HG03039 (cell line): ENCODE measurements around the gene PLXNA4.

Source experiments
- ATAC-seq: cut with Tn5 transposase; IDR thresholded peaks from one replicate; pipeline ENCODE4 v1.9.1; 2021; ENCODE audit warnings: mild to moderate bottlenecking, moderate library complexity; ENCODE audit not compliant: unreplicated experiment

PLXNA4 gene

DNA sequence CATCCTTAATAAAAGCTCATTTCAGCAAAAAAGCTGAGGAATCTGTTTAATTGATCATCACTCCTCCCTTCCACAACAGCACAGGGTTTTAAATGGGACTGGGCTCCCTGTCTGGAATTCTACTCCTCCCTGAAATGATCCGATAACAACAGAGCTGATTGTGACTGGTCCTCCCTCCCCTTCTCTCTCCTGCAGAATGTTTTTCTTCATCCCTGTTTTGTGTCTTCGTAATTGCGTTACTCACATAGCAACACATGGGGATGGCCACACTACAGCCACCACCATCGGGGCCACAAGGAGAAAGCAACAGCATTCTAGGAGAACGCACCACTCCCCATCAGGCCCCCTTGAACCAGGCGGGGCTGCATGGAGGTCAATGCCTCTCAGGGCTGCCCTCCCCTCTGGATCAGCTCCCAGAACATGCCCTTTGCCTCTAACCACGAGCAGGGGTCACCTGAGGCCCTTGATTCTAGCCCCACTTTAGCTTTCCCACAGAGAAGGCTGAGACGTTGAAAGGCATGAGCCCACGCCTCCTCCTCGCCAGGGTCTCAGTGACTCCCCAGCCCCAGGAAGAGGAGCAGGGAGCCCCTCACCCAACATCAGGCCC lies 152.6 kb downstream of the PLXNA4 start:
- no peak for ATAC-seq

DNA sequence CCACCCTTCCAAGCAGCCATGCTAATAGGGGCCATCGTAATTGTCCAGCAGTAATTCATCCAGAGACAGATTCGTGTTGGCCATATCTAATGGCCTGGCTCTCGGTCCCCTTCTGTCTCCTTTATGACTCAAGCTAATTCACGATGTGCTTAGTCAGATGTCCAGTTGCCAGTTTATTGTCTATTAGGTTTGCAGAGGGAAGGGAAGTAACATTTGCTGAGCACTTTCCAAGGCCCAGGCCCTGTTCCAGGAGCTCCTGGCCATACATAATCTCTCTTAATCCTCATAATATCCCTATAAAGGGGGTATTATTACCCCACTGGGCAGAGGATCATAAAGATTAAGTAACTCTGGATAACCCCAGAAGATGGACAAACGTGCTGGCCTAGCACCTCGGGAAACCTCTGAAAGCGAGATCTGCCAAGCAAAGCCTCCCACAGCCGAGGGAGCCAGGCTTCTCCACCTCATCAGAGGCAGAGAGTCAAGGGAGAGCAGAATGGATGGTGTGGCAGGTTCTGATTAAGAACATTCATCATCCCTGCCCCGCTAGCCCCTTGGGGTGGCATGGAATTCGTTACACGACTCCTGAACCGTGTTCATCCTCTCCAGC lies 153.7 kb downstream of the PLXNA4 start:
- no peak for ATAC-seq

DNA sequence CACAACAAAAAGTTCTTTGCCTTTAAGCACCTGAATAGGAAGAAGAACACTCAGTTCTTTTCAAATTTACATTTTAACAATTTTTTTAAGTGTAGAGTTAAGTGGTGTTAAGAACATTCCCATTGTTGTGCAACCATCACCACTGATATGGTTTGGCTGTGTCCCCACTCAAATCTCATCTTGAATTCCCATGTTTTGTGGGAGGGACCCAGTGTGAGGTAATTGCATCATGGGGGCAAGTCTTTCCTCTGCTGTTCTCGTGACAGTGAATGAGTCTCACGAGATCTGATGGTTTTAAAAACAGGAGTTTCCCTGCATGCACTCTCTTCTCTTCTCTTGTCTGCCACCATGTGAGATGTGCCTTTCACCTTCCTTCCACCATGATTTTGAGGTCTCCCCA lies 155.7 kb downstream of the PLXNA4 start:
- no peak for ATAC-seq

DNA sequence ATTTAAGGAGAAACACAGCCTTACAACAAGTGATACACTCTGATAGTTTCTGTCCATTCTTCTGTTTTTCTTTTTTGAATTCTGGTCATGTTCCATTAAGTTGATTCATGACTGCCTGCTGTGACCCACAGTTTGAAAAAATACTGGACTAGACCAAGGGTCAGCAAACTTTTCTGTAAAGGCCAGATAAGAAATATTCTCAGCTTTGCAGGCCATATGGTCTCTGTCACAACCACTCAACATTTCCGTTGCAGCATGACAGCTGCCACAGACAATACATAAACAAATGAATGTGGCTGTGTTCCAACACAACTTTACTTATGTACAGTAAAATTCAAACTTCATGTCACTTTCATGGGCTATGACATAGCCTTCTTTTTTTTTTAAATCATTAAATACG lies 156.7 kb downstream of the PLXNA4 start:
- ATAC-seq: no peak

DNA sequence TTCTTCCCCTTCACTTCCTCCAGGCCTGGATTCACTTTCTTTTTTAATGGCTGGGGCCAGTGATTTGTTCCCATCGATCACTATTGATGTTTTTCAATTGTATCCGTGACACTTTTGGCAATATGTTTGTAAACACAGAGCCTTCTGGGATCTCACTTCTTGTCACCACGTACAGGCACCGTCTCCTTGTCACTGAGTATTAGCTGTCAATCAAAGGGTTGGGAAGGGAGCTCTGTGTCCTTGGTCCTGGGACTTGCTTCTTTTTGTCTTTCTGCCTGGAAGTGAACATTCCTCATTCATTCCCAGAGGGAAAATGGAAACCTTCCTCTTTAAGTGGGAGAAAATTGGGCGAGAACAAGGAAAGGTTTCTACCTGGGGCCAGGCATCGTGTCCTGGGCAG lies 157.4 kb downstream of the PLXNA4 start:
- no peak for ATAC-seq

DNA sequence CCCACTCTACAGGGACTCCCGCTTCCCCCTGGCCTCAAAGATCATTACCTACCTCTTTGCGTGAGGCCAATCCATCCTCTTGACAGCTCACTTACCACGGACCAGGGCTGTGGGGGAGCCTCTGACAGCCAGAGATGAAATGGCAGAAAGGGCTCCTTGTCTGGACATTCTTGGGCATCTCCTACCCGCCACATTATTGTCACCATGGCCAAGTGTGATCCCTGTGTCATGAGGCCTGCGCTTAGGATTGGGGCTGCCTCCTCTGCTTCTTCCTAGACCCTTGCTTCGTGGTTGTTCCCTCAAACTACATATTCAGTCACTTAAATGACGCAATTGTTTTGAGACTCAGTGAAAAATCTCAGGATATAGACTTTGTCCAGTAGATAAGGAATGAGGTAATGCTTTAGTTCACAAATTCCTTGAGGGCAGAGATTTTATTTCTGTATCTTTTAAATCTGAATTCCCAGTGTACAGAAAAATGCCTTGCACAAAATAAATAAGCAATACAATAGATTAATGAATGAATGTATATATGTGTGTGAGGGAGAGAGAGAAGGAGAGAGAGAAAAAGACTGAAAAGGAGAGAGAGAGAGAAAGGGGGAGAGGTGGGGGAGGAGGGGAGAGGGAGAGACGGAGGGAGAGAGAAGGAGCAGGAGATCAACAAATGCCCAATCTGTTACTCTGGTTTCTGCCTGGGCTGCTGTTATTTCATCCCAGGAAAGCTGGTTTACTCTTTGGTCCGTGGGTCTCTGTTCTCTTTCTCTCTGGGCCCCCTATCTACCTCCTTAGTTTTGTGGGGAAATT lies 159.0 kb downstream of the PLXNA4 start:
- ATAC-seq: no peak

DNA sequence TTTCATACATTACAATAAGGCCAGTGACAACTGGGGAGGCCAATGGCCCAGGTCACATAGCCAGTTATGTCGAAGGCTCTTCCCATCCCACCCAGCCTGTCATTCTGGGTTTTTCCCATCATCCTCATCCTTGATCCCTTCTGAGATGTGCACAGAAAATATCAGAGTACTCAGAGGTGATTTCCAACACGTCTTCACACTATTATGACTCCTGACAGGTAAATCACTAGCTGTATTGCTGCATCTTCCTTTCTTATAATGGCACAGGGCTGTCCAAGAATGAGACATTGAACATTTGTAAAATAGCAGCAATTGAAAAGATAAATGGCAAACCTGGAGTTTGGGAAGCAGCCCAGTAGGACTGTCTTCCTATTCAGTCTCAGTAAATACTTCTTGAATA lies 159.9 kb downstream of the PLXNA4 start:
- ATAC-seq: no peak

DNA sequence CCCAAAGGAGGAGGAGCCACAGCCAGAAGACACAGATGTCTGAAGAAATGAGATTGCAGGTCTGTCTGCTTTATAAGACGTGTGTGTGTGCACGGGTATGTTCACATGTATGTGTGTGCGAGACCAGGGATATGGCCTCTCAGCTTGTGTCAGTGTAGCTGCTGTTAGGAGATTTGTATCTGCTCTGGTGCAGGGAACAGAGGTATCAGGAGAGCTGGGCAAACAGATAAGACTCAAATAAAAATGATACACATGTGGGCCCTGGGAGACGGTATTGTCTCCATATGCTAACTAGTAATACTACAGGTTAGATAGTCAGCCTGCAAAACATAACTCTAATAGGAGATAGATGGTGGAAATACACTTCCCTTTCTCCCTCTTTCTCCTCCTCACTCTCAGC lies 161.0 kb downstream of the PLXNA4 start:
- ATAC-seq: no peak

DNA sequence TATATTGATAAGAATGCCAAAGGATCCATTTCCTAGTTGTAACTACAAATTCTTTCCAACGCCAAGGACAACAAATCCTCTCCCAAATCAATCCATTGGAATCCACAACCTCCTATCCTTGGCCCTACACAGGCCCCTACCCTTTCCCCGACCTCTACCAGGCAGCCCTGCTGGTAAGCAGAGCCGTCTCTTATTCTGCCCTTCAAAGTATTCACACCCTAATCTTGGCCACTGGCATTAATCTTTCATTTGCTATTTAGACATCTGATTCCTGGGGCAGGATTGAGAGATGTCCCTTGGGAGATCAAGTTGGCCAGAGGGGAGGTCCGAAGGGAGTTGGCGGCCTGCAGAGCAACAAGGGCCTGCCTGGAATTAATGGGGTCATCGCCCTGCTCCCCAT lies 161.4 kb downstream of the PLXNA4 start:
- no peak for ATAC-seq

DNA sequence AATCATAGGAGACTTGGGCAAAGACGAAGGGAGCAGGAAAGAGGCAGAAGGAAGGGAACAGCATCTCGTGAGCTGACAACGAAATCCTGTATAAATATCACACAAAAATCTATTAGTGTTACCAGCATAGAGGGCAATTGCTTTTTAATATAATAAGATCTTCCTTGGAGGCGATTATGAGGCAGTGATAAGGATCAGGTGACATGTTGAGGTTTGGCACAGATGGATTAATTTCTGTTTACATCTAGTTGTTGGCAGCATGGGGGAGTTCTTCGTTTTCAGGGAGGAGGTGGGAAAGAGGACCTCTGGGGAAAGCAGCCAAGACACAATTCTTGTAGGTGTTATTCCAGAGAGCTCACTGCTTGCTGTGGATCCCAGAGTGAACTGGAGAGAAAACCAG lies 163.8 kb downstream of the PLXNA4 start:
- no peak for ATAC-seq

DNA sequence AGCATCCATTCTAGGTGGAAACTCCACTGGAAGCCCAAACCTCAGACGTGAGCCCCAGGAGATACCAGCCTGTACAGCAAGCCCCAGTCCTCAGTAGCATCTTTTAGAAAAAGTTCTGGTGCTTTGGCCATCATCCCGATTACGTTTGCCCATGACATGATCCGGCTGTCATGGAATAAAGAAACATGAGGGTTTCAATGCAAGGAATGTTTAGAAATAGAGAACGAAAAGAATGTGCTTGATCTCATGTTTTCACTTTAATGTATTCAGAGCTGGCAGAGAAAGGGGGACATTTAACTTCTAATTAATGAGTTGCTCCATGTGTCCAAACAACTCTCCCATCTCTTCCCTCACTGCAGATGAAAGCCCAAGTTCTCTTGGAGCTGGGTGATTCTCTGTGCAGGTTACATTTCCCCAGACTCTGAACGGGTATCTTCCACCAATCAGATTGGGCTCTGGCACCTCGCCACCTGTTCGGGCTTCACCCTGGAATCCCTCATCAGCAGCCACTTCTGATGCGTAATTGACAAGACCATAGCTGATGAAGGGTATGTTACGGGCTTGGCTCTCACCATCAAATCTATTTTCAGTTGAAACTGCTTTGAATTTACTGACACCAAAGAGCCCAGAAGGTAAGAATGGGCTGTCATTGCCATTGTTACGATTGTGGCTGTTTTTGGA lies 165.3 kb downstream of the PLXNA4 start:
- ATAC-seq: no peak

DNA sequence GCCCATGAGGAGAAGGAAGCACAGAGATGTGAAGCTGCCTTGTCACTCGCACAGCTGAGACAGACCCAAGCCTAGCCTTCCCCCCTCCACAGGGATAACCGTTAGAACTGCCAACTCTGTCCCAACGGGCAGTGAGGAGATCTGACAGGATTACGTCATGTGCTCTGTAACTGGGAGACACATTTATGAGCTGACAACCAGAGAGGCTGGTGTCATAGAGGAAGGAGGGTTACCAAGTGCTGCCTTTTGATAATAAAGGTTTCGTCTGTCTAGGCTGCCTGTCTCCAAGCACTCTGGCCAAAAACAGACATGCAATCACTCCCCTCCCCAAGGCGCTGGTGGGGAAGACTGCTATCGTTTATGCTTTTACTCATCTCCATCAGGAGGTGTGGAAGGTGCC lies 165.9 kb downstream of the PLXNA4 start:
- ATAC-seq: no peak

DNA sequence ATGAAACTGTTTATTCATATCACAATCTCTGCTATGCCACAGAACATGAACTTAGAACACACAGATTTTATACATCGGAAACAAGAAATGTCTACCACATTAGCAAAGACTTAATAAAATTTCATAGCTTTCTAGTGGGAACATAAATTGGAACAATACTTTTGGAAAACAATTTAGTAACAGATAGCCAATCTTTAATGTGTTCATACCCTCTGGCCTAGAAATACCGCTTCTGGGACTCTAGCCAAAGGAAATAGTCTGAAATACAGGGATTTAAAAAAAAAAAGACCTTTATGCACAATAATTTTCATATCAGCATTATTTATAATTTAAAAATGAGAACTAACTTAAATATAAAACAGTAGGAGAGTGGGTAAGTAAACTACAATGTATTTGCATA lies 168.5 kb downstream of the PLXNA4 start:
- ATAC-seq: no peak

DNA sequence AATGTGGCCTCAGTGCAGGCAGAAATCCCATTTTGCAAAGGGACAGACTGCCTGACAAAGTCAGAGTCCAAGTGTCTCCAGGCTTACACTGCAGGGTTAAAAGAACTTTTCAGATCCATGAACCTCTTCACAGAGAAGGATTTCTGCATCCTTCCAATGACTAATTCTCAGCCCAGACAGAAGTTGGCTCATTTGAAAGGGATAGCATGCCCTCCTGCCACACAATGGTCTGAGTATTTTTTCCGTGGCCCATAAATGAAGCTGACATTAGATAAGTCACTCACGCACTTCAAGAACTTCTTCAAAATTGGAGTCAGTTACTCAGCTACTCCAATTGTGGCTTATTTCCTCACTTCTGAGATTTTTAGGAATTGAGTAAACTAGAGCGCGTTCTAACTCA lies 170.2 kb downstream of the PLXNA4 start:
- no peak for ATAC-seq

DNA sequence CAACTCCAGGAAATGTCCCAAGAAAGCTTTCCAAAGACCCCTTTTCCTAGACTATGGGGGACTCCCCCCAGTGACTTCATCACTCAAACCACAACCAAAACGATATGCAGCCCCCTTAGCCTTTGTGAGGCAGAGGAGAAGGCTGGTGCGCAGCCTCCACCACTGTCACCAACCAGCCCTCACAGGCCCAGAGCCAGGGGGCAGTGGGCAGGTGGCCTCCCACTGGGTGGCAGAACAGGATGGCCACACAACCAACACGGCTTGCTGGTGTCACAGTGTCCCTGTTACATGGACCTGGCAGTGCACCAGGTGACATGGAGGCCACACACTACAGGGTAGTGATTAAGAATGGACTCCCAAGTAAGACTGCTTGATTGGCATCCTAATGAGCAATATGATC lies 172.0 kb downstream of the PLXNA4 start:
- ATAC-seq: no peak

DNA sequence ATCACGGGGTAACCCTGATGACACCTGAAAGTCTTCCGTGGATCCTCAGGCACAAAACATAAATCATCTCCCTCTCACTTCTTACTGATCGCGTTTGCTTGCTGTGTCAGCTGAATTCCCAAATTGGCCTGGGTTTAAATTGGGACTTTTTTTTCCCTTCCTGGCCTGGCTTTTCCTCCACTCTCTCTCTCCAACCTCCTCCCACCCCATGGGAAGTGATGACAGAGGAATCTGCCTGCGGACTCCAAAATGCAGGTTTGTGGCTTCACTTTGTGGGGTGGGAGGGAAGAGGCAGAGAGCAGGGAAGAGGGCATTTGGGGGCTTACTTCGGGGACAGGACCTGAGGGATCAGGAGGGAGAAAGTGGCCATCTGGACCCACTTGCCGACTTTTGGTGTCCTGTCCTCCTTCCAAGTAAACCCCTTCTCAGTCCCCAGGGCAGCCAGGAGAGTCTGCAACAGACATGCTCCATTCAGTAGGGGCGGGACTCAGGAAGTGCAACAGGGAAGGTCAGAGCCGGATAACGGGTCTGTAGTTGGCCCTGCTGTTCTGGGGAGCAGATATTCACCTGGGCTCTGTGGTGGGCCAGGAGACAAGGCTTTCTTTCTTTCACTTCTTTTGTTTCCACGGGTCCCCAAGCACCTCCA lies 172.7 kb downstream of the PLXNA4 start:
- no peak for ATAC-seq

DNA sequence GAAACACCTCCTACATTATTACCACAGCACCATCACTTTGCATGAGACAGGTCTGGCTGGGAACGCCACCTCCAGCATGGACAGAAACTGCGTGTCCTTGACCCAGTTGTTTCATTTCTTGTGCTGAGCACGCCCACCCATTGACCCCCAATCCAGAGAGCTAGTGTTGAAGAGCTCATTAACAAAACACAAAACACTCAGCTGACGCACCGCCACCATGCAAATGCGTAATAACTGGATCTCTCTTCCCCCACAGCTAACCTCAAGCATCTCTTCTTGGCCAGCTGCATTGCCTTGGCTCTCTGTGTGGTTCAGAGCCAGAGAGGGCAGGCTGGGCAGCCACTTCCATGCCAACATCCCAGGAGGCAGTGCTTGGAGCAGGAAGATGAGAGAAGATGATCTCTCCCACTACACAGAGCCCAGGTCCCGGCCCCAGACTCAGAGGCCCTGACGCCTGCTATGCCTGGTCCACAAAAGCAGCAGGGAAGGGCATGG lies 173.5 kb downstream of the PLXNA4 start:
- ATAC-seq: no peak

DNA sequence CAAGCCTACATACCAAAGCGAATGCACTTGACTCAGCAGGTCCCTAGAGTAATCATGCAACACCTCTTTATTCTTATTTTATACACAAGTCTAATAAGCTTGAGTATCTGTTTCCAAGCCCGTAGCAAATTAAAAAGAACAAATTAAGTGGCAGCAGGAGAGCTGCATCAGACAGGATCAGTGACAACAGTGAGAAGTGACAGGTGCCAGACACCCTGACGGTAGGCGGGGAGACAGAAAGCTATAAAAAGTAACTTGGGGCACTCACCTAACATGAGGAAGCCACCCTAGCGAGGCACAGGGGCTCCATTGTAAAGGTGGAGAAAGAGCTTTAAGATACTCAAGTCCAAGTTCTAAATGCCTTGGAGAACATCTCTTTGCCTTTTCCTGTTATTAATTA lies 174.2 kb downstream of the PLXNA4 start:
- ATAC-seq: no peak

DNA sequence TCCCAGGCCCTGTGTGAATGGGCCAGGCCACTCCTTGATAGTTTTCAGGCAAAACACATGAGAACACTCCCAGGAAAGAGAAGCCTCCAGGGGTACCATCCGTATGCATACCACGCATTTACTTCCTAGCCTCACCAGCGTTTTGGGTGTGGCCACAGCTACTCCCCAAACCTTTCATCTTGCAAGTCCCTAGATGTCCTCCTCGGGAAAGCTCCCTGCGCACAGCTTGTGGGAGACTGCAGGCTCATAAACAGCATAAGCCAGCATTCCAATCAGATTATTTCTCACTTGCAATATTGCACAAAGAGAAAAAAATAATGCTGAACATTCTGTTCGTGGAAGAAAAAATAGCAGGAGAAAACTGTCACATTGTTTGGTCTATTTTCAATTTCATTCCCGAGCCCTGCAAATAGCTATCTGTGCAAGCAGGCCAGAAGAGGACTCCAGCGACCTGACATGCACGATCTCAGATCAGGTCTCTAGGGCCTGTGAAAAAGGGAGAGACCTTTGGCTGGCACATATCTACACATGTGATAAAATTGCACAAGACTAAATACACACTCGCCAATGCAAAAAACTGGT lies 175.6 kb downstream of the PLXNA4 start:
- ATAC-seq: no peak

DNA sequence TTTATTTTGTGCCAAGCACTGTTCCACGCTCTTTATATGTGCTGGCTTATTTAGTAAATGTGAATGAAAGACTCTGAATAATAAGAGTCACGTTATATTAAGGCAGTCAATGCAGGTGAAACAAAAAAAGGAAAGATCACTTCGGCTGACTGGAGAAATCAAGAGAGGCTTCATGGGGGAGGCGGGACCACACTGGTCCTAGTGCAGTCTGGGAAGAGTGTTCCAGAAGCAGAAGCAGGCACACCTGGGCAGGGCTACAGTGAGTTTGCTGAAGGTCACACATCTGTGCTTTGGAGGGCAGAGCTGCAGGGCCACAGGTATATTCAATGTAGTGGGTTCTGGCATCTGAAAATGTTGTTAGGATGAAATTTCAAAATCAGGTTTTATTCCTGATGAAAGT lies 176.9 kb downstream of the PLXNA4 start:
- no peak for ATAC-seq
